Activated T-cell treated with anti-CD3 and anti-CD28 coated beads for 24 hours (primary cell): Measurements from ENCODE around the gene PCSK7.
"Not testable (repeated sequence)": the region's sequence is repeated elsewhere in the genome, so short reads cannot be mapped to it uniquely, and the experiment has no call there.

Experiments
- DNase-seq: peaks from one replicate; pipeline ENCODE4 v3.0.0-alpha.2; 2020; ENCODE audit warnings: low read depth

PCSK7 gene

DNA sequence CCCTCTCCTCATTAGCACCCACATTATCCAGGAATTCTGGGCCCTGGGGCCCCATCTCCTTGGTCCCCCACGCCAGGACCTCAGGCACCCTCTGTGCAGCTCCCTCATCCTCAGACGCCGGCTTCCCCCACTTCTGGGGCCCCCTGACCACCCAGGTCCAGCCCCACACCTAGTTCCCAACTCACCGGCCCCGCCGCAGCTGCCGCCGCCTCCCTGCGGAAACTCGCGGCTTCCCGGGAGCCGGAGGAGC is at the start of gene PCSK7:
TSS of gene PCSK7 (minus strand) at position 232 of the 250 bp plus-strand sequence. CDS start 2,229 bp downstream, outside the sequence.
- DNase-seq = no peak

DNA sequence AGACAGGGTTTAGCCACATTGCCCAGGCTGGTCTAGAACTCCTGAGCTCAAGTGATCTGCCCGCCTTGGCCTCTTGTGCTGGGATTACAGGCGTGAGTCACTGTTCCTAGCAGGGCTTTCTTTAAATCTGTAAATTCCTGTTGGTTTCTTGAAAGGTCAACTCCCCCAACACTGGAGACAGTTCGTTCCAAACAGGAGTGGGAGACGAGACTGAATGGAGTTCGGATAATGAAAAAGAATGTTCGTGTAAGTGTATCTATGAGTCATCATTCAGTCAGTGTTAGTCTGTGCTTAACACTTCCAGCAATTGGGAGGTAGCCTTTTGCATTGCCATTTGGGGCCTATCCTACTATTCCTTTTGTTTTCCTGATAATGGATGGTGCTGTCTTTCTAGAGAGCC is 49.3 kb upstream of the PCSK7 start:
- no peak for DNase-seq

DNA sequence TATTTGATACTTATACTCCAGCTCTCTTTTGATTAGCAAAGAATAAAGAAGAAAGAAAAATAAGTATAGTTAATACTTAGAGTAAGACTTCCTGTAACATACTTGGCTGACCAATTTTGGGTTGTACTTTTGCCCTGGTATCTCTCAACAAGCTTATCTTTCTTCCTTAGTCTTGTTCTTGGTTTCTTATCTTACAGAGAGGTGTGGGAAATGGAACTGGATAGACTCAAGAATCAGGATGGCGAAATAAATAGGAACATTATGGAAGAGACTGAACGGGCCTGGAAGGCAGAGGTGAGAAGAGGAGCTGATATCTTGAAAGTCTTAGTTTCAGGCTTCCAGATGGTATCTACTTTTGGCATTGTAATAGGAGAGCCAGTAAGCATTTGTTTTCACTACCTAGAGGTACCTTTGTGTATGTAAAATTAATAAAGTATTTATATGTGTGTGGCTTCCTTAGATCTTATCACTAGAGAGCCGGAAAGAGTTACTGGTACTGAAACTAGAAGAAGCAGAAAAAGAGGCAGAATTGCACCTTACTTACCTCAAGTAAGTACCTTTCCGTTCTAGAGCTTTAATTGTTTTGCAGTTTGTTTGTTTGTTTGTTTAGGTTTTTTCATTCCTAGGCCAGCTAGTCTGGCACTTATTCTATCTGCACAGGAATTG is 48.0 kb upstream of the PCSK7 start:
- DNase-seq = no peak

DNA sequence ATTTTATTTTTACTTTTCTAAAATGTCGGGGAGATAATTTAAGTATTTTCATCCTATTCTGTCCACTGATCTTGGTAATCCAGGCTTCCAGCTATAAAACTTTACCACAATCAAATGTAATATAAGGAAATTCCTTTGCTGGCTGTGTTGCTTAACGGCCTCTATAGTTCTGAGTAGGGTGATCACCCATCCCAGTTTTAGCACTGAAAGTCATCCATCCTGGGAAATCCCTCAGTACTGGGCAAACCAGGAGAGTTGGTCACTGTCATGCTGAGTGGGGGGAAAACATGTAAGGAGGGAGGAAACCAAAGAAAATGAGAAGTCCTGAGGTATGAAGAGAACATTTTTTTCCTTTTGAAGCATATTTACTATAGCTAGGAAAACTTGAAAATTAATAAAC is 46.5 kb upstream of the PCSK7 start:
- no peak for DNase-seq

DNA sequence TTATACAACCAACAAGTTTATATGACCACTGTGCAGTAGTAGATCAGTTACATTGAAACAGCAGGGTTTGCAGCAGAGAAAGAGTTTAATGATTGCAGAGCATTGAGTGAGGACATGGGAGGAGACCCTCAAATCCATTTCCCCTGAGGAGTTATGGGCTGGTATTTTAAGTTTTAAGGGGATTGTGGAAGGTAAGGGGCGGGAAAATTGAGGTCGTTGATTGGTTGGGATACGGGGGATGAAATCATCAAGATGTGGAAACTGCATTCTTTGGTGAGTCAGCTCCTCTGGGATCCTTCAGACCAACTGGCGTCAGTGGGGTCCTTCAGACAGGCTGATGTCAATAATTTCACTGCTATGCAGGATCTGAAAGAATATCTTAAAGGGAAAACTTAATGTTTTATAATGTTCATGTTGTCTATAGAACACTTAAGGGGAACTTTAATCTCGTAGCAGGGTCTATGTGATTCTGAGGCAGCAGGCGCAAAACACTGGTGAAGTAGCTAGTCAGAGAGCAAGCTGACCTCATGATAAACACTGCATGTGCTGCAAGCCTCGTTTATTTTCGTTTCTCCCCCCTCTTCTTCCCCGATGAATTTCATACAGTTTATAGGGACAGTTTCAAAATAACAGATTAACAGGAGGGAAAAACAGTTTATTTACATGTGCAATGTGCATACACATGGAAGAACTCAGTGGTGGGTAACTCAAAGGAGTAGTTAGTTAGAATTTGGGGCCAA is 41.8 kb upstream of the PCSK7 start:
- DNase-seq = no peak

DNA sequence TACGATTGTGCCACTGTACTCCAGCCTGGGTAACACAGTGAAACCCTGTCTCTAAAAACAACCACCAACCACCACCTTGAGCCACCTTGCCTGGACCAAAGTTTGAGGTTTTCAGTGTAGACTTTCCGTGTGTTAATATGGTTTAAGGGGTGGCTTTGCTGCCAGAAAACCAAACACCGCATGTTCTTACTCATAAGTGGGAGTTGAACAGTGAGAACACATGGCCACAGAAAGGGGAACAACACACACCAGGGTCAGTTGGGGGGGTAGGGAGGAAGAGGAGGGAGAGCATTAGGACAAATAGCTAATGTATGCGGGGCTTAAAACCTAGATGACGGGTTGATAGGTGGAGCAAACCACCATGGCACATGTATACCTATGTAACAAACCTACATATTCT is 40.3 kb upstream of the PCSK7 start:
- DNase-seq = not testable (repeated sequence)

- no peak for DNase-seq
These were observed 39.3 kb upstream of the PCSK7 start for GRCh38 chr11:117271208-117271607.

DNA sequence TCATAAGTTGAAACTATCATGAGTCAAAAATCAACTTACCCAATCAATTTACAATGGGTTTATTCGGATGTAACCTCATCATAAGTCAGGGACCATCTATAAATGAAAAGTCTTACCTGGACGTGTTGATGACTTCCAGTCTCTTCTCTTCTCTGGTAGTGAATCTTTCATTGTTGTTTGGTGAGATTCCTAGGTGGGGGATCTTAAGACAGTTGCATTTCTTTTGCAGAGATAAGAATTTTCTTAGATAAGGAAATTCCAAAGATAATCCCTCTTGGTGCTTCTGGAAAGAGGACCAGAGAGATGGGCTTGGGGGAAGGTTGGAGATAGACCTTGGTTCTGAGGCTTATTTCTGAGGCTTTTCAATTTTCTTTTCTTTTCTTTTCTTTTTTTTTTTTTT is 38.0 kb upstream of the PCSK7 start:
- DNase-seq = no peak

GRCh38 chr11:117265745-117266144 is 33.9 kb upstream of the PCSK7 start:
- no peak for DNase-seq

DNA sequence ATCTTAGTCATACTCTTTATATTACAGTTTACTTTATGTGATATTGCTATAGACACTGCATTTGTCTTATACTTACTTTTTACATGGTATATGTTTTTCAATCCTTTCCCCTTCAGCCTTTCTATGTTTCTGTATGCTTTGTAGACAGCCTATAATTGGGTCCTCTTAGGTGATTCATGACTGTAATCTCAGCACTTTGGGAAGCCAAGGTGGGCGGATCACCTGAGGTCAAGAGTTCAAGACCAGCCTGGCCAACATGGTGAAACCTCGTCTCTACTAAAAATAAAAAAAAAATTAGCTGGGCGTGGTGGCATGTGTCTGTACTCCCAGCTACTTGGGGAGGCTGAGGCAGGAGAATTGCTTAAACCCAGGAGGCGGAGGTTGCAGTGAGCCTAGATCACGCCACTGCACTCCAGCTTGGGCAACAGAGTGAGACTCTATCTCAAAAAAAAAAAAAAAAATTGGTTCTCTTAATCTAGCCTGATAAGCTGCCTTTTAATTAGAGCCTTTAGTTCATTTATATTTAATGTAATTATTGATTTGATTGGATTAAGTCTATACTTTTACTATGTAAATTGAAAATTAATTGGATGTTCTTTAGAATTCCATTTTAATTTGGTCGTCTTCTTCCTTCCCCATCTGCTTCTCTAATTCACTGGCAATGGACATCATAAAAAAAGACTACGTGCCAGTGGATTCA is 32.9 kb upstream of the PCSK7 start:
- DNase-seq = not testable (repeated sequence)

- no peak for DNase-seq
These were observed 27.5 kb upstream of the PCSK7 start for GRCh38 chr11:117259417-117259816.

DNA sequence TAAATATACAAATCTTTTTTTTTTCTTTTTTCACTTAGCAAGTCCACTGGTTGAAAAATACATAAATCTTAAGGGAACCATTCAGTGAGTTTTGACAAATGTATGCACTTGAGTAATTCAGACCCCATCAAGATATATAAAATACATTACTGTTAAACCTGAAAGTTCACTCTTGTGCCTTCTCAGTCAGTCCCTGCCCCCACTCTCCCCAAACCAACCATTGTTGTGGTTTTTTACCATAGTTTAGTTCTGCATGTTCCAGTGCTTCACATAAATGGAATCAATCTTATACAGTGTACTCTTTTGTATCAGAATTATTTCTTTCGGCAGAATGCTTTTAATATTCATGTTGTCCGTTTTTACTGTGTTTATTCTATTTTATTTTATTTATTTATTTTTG is 26.7 kb upstream of the PCSK7 start:
- DNase-seq = no peak

DNA sequence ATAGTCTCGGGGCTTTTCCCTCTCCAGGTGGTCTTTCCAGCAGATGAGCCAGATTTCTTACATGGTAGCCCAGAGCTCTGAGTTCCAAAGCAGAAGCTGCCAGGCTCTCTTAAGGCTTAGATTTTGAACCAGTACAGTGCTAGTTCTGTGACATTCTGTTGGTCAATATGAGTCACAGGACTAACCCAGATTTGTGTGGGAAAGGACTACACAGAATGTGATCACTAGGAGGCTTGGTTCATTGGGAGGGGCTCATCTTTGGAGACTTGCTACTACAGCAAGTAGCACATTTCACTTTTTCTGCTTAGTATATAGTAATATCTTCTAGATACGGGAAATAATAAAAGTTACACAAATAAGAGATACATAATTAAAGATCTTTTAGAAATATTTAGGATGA is 24.7 kb upstream of the PCSK7 start:
- no peak for DNase-seq

- no peak for DNase-seq
These were observed 24.1 kb upstream of the PCSK7 start for GRCh38 chr11:117255966-117256365.

DNA sequence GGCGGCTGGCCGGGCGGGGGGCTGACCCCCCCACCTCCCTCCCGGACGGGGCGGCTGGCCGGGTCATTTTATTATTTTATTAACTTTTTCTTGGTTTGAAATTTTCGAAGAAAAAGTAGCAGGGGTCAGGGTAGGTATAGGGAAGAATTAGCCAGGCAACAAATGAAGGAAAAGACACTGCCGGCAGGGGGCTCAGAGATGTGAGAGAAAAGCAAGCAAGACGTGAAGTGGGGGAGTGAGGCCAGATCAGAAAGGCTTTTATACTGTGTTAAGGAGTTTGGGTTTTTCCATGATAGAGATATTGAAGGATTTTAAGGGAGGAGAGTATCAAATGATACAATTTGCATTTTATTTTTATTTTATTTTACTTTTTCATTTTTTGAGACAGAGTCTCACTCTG is 19.6 kb upstream of the PCSK7 start:
- DNase-seq = no peak

DNA sequence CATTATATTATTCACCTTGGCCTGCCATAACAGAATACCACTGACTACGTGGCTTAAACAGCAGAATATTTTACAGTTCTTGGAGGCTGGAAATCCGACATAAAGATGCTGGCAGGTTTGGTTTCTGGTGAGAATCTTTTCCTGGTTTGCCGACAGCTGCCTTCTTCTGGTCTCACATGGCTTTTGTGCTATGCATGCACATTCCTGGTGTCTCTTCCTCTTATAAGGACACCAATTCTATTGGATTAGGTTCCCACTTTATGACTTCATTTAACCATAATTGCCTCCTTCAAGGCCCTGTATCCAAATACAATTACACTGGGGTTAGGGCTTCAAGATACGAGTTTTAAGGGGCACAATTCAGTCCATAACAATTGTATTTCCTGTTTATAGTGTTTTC is 17.7 kb upstream of the PCSK7 start:
- DNase-seq = no peak

DNA sequence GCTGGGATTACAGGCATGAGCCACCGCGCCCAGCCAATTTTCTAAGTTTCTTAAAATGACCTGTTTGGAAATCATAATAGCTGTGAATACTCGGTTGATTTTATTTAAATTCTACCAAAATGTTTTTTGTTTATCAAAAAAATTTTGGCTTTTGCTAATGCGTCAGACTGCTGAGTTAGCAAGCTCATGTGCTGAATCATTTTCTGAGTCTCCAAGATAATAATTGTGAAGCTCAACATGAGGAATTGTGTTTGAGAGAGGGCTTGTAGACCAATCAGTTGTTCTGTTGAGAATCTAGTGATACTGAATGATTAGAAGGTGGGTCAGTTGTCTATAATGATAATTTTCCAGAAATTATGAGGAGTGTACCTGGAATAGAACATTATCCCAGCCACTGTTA is 16.5 kb upstream of the PCSK7 start:
- no peak for DNase-seq

DNA sequence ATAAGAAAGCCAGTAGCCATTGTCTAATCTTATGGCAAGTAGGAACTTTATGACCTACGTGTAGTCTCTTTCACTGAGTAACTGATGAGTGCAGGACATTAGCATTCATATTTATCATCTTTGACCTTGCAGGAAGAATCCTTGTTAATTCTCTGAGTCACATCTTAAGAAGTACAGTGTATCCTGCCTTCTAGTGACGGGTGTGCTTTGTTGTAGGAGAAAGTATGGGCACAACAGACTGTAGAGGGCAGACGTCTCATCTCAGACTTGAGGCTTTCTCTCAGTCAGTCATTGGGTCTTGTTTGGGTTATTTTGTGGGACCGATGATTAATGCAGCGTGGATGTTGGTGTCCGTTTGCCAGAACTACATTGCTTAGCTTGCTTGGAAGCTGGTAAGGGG is 7.4 kb upstream of the PCSK7 start:
- no peak for DNase-seq

- DNase-seq = no peak
These were observed 6.3 kb upstream of the PCSK7 start for GRCh38 chr11:117238221-117238620.

GRCh38 chr11:117232911-117233409 is 1.1 kb upstream of the PCSK7 start:
- DNase-seq = no peak

DNA sequence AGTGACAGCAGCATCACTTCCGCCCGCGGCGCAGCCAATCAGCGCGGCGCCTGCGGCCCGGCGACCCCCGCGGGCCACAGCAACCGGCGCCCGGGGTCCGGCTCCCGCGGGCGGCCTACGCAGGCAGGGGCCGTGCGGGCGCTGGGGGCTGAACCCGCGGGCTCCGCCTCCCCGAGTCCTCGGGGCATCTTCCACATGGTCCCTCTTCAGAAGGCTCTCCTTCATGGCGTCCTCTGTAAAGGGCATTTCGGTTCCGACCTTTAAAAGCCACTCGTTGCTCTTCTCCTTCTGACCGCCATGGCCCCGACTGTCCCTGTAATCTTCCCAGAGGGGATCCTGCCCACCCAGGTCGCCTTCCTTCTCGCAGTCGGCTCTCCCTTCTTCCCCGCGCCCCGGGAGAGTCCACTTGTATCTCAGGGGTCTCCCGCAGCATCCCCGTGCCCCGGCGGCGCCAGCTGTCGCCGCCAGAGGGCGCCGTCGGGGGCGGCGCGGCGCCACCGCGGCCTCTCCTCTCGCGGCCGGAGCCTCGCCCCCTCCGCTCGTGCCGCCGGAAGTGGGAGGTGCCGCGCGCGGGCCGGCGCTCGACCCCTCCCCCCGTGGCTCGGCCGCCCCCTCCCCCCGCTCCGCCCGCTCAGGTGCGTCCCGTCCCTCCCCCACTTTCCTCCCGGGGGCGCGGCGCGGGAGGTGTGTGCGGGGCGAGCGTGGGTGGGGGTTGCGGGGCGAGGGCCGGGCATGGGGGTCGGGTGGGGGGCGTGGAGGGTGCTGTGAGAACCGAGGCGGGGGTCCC is 412 bp upstream of the PCSK7 start, which contains the start of gene RNF214:
TSS of gene RNF214 (plus strand) at position 580 of the 787 bp plus-strand sequence. CDS start 1,602 bp downstream, outside the sequence.
- DNase-seq = peak; percentile 70
